Measurements from ENCODE around the gene SDHC.

DNA sequence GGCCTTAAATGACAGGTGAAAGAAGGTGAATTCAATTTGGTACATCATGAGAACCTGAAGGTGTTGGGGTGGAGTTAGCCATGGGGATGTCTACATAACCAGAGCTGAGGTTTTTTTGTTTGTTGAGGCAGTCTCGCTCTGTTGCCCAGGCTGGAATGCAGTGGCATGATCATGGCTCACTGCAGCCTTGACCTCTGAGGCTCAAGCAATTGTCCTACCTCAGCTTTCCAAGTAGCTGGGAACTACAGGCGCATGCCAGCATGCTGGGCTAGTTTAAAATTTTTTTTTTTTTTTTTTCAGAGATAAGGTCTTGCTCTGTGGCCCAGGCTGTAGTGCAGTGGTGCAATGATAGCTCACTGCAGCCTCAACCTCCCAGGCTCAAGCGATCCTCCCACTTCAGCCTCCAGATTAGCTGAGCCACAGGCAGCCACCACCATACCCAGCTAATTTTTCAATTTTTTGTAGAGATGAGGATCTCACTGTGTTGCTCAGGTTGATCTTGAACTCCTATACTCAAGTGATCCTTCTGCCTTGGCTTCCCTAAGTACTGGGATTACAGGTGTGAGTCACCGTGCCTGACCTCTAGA is 2.5 kb upstream of the SDHC start:
- TF ChIP-seq EZH2 (IDR thresholded peaks at IDR 0.05; ENCODE audit: insufficient read depth, poor library complexity, severe bottlenecking): no peak
- no peak for TF ChIP-seq EZH2phosphoT487 (IDR thresholded peaks at IDR 0.05; ENCODE audit: insufficient read depth, low read depth)

All from GM23248 (cell line).